ENCODE measurements around the gene MED15. TPM values are rescaled to one million over a fixed set of nuclear protein-coding genes. Genes with fewer than 3 reads are reported as not detected.
A peak's percentile ranks its signal among the peaks of the same experiment; 100 is the strongest.
"Not testable (repeated sequence)": the region's sequence is repeated elsewhere in the genome, so short reads cannot be mapped to it uniquely, and the experiment has no call there.

MED15 gene
- total and polyA plus RNA-seq, 10 donors = 32.2 to 162 (median 89.7) TPM

- intact Hi-C loops (cut with DNase I; ENCODE audit: low total_unique reads) = no loop called here
- peak; percentile 45 for DNase-seq
Measured at GRCh38 chr22:20471126-20471833, 36.1 kb upstream of the MED15 start.

DNA sequence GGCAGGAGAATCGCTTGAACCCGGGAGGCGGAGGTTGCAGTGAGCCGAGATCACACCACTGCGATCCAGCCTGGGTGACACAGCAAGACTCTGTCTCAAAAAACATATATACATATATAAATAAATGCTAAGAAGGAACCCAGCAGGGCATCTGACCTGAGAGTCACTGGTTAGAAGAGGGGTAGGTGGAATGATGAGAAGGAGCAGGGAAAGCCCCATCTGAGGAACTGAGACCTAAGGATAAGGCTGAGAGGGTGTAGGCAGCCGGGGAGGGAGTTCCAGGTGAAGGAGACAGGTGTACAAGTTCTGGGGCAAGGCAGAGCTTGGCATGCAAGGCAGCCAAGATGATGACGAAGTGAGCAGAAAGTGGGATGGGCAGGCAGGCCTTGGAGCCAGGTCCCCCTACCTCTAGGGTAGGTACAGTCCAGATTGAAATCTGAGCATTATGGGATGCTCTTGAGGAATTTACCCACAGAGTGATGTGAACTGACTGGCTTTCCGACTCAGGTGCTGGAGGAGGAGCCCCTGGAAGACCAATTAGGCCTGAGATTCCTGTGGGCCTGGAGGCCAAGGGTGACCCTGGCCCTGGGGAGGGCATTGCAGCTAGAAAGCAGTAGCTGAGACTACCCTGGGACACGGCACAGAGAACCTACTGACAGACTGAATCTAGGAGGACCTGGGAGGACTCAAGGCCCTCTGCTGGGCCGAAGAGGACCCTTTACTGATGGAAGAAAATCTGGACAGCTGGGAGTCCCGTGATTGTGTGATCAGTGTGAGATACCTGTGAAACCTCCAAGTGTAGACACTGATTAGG lies 34.6 kb upstream of the MED15 start:
- no peak for DNase-seq
- WGBS, 5 donors = 88 to 97% (median 92%) methylated on average over 11 of the region's 11 CpGs
- Histone ChIP-seq H3K27ac (no peak overlapping the region), H3K27me3 (replicated peaks in 1 of 7) (no peaks in the 10 kb centered on the region), H3K36me3 (peaks cover 0 to 32% (median 13%) of the 10 kb centered on the region in 6 donors), H3K9me3 (no peaks in the 10 kb centered on the region), H3K4me1 (peaks cover 0 to 10% (median 0%) of the 10 kb centered on the region in 6 donors), H3K4me3 (no peak overlapping the region)
- intact Hi-C loops (cut with DNase I; ENCODE audit: low total_unique reads) = no loop called here
- TF ChIP-seq POLR2AphosphoS5 (IDR thresholded peaks at IDR 0.05) (no peak), POLR2A (IDR thresholded peaks at IDR 0.05) (no peak)
- TF ChIP-seq, protein P1, sequence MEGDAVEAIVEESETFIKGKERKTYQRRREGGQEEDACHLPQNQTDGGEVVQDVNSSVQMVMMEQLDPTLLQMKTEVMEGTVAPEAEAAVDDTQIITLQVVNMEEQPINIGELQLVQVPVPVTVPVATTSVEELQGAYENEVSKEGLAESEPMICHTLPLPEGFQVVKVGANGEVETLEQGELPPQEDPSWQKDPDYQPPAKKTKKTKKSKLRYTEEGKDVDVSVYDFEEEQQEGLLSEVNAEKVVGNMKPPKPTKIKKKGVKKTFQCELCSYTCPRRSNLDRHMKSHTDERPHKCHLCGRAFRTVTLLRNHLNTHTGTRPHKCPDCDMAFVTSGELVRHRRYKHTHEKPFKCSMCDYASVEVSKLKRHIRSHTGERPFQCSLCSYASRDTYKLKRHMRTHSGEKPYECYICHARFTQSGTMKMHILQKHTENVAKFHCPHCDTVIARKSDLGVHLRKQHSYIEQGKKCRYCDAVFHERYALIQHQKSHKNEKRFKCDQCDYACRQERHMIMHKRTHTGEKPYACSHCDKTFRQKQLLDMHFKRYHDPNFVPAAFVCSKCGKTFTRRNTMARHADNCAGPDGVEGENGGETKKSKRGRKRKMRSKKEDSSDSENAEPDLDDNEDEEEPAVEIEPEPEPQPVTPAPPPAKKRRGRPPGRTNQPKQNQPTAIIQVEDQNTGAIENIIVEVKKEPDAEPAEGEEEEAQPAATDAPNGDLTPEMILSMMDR (IDR thresholded peaks at IDR 0.05 in 8 of 11, conservative IDR thresholded peaks at IDR 0.05 in 3 of 11) = no peak

More at GRCh38 chr22:20471126-20471833, 36.1 kb upstream of the MED15 start:
- peaks cover 0 to 18% (median 1%) of the 10 kb centered on the region in 6 donors for H3K4me1 ChIP-seq
- H3K36me3 ChIP-seq = peaks cover 0 to 32% (median 13%) of the 10 kb centered on the region in 6 donors
- H3K27me3 ChIP-seq (replicated peaks in 1 of 7) = no peaks in the 10 kb centered on the region
- WGBS, 5 donors = 93 to 98% (median 96%) methylated on average over 9 of the region's 9 CpGs
- TF ChIP-seq, protein P1 (IDR thresholded peaks at IDR 0.05 in 8 of 11, conservative IDR thresholded peaks at IDR 0.05 in 3 of 11) = no peak
- no peak for TF ChIP-seq POLR2AphosphoS5 (IDR thresholded peaks at IDR 0.05)
- no peak for TF ChIP-seq POLR2A (IDR thresholded peaks at IDR 0.05)
- no peak overlapping the region for H3K4me3 ChIP-seq
- no peaks in the 10 kb centered on the region for H3K9me3 ChIP-seq
- no peak overlapping the region for H3K27ac ChIP-seq

DNA sequence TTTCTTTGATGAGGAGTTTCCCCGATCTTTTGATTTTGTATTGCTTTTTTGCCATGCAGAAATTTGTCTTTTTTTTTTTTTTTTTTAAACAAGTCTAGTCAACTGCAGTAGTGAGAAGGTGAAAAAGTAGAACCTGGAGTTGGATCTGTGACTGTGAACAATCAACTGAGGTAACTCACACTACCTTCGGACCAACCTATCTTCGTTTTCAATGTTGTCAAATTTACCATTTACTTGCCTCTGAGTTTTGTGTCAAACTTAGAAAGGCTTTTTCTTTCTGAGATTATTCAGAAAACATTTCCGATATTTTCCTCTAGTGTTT lies 32.3 kb upstream of the MED15 start:
- WGBS, 5 donors = 89 to 95% (median 92%) methylated on average over 4 of the region's 4 CpGs
- Histone ChIP-seq H3K27me3 (replicated peaks in 1 of 7) (no peaks in the 10 kb centered on the region), H3K9me3 (no peaks in the 10 kb centered on the region), H3K4me3 (no peak overlapping the region), H3K27ac (peak overlapping the region in 1 of 8 donors; percentile 51), H3K36me3 (peaks cover 0 to 19% (median 10%) of the 10 kb centered on the region in 6 donors), H3K4me1 (peaks cover 0 to 10% (median 0%) of the 10 kb centered on the region in 6 donors)
- intact Hi-C loops (cut with DNase I; ENCODE audit: low total_unique reads) = no loop called here
- DNase-seq = no peak
- TF ChIP-seq POLR2A (IDR thresholded peaks at IDR 0.05) (no peak), POLR2AphosphoS5 (IDR thresholded peaks at IDR 0.05) (no peak)
- TF ChIP-seq, protein P1 (IDR thresholded peaks at IDR 0.05 in 8 of 11, conservative IDR thresholded peaks at IDR 0.05 in 3 of 11) = no peak

GRCh38 chr22:20475569-20475968 lies 31.8 kb upstream of the MED15 start:
- intact Hi-C loops (cut with DNase I; ENCODE audit: low total_unique reads); H3K4me3 ChIP-seq; H3K27me3 ChIP-seq (replicated peaks in 1 of 7); H3K9me3 ChIP-seq: not testable (repeated sequence)
- peak; percentile 14 for DNase-seq
- H3K27ac ChIP-seq = peak overlapping the region in 1 of 8 donors; percentile 51
- H3K36me3 ChIP-seq = peaks cover 0 to 14% (median 10%) of the 10 kb centered on the region in 6 donors
- peaks cover 0 to 10% (median 0%) of the 10 kb centered on the region in 6 donors for H3K4me1 ChIP-seq
- 77 to 85% (median 82%) methylated on average over 12 of the region's 12 CpGs for WGBS, 5 donors

- Histone ChIP-seq H3K36me3 (peaks cover 0 to 12% (median 0%) of the 10 kb centered on the region in 6 donors), H3K4me1 (peaks cover 0 to 10% (median 0%) of the 10 kb centered on the region in 6 donors)
- H3K9me3 ChIP-seq; H3K27me3 ChIP-seq (replicated peaks in 1 of 7); H3K27ac ChIP-seq; DNase-seq; intact Hi-C loops (cut with DNase I; ENCODE audit: low total_unique reads); H3K4me3 ChIP-seq: not testable (repeated sequence)
- WGBS, 5 donors = 89 to 95% (median 92%) methylated on average over 6 of the region's 6 CpGs
Measured at GRCh38 chr22:20478059-20478458, 29.4 kb upstream of the MED15 start.
